ENCODE measurements around the gene KRT16.

- TF ChIP-seq, protein P1, sequence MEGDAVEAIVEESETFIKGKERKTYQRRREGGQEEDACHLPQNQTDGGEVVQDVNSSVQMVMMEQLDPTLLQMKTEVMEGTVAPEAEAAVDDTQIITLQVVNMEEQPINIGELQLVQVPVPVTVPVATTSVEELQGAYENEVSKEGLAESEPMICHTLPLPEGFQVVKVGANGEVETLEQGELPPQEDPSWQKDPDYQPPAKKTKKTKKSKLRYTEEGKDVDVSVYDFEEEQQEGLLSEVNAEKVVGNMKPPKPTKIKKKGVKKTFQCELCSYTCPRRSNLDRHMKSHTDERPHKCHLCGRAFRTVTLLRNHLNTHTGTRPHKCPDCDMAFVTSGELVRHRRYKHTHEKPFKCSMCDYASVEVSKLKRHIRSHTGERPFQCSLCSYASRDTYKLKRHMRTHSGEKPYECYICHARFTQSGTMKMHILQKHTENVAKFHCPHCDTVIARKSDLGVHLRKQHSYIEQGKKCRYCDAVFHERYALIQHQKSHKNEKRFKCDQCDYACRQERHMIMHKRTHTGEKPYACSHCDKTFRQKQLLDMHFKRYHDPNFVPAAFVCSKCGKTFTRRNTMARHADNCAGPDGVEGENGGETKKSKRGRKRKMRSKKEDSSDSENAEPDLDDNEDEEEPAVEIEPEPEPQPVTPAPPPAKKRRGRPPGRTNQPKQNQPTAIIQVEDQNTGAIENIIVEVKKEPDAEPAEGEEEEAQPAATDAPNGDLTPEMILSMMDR (IDR thresholded peaks at IDR 0.05), result no peak
- TF ChIP-seq POLR2AphosphoS5 (IDR thresholded peaks at IDR 0.05) (no peak), POLR2A (IDR thresholded peaks at IDR 0.05) (no peak)
Measured at GRCh38 chr17:41627316-41628072, 14.9 kb upstream of the KRT16 start.
